ENCODE data around the gene CASQ1. TPM values are rescaled to one million over a fixed set of nuclear protein-coding genes. Genes with fewer than 3 reads are reported as not detected.

CASQ1 gene
- total and polyA plus RNA-seq, 9 of the 15 experiments (the other 6 are each of a cell fraction or from before 2014, with no cell fraction given), result not detected

- TF ChIP-seq ZNF436 (CRISPR knock-in tag; IDR thresholded peaks at IDR 0.05) (no peak), RBBP5 (IDR thresholded peaks at IDR 0.05; ENCODE audit: borderline replicate concordance, insufficient read depth, low read length, poor library complexity, severe bottlenecking) (no peak), SMAD4 (CRISPR knock-in tag; conservative IDR thresholded peaks at IDR 0.05) (peak; percentile 68), HMBOX1 (IDR thresholded peaks at IDR 0.05) (no peak), FUS (optimal IDR thresholded peaks at IDR 0.05; ENCODE audit: low read depth, low read length) (no peak), HMG20B (CRISPR knock-in tag; IDR thresholded peaks at IDR 0.05) (no peak), ZBTB7A (IDR thresholded peaks at IDR 0.05; ENCODE audit: borderline replicate concordance, control insufficient read depth, low read depth, low read length) (0 out of 2 replicates have a peak, but pooled peaks have one; percentile 13), DIDO1 (tag; IDR thresholded peaks at IDR 0.05; ENCODE audit: low read depth) (no peak), CBFA2T3 (IDR thresholded peaks at IDR 0.05) (no peak), KDM4B (IDR thresholded peaks at IDR 0.05; ENCODE audit: borderline replicate concordance in 2 of 2, low read depth in 1 of 2) (no peak), CTBP1 (IDR thresholded peaks at IDR 0.05; ENCODE audit: borderline replicate concordance) (peak; percentile 57; the same call in 1 of the 2 replicates), ARID3A (IDR thresholded peaks at IDR 0.05; ENCODE audit: borderline replicate concordance, low read depth, low read length) (no peak), ZNF696 (CRISPR knock-in tag; conservative IDR thresholded peaks at IDR 0.05) (no peak), NBN (IDR thresholded peaks at IDR 0.05; ENCODE audit: low read depth) (no peak), U2AF2 (optimal IDR thresholded peaks at IDR 0.05; ENCODE audit: low read depth, low read length) (no peak), ZBTB2 (IDR thresholded peaks at IDR 0.05) (no peak), ZNF311 (CRISPR knock-in tag; IDR thresholded peaks at IDR 0.05) (no peak), ZNF431 (CRISPR knock-in tag; IDR thresholded peaks at IDR 0.05) (0 out of 2 replicates have a peak, but pooled peaks have one; percentile 23), CEBPG (CRISPR knock-in tag; IDR thresholded peaks at IDR 0.05) (no peak), CEBPG (tag; conservative IDR thresholded peaks at IDR 0.05 in 1 of 2, IDR thresholded peaks at IDR 0.05 in 1 of 2) (no peak), BMI1 (IDR thresholded peaks at IDR 0.05; ENCODE audit: low read length) (no peak), HDAC3 (IDR thresholded peaks at IDR 0.05; ENCODE audit: borderline replicate concordance, partially characterized antibody) (no peak), BRCA1 (IDR thresholded peaks at IDR 0.05) (no peak), BRCA1 (CRISPR knock-in tag; IDR thresholded peaks at IDR 0.05) (no peak), HDAC2 (IDR thresholded peaks at IDR 0.05) (no peak), SP2 (IDR thresholded peaks at IDR 0.05; ENCODE audit: extremely low read depth, low read depth, low read length, poor library complexity, severe bottlenecking) (no peak)
These were observed 15.1 kb downstream of the CASQ1 start, which contains the start of gene PEA15 (continued) for GRCh38 chr1:160205242-160206035.

Measured in K562 (cell line).